ENCODE data around the gene XBP1.
A peak's percentile ranks its signal among the peaks of the same experiment; 100 is the strongest.

DNA sequence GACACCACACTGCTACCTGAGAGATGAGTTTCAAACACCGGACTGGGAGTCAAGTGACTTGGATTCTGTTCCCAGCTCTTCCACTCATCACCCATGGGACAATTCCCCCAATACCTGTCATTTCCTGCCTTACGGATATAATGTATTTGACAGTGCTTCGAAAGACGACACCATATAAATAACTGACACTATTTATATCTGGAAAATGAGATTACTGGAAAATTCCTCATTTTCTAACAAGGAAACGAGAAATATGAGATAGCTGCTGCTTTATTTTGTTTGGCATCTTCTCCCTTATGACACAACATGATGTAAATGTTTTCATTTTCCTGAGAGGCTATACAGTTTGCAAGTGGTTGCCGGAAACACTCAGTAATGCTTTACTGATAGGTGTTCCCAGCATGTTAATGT lies 49.9 kb downstream of the XBP1 start:
- TF ChIP-seq GATA2 (IDR thresholded peaks at IDR 0.05; ENCODE audit: insufficient read depth, insufficient read length, low read depth, low read length) (peak; percentile 78), EZH2 (IDR thresholded peaks at IDR 0.05; ENCODE audit: borderline replicate concordance, low read depth, low read length, severe bottlenecking) (no peak), FOS (IDR thresholded peaks at IDR 0.05; ENCODE audit: borderline replicate concordance, insufficient read depth, low read length) (peak; percentile 50), POLR2A (IDR thresholded peaks at IDR 0.05; ENCODE audit: low read depth, low read length) (no peak)
- TF ChIP-seq, protein P1, sequence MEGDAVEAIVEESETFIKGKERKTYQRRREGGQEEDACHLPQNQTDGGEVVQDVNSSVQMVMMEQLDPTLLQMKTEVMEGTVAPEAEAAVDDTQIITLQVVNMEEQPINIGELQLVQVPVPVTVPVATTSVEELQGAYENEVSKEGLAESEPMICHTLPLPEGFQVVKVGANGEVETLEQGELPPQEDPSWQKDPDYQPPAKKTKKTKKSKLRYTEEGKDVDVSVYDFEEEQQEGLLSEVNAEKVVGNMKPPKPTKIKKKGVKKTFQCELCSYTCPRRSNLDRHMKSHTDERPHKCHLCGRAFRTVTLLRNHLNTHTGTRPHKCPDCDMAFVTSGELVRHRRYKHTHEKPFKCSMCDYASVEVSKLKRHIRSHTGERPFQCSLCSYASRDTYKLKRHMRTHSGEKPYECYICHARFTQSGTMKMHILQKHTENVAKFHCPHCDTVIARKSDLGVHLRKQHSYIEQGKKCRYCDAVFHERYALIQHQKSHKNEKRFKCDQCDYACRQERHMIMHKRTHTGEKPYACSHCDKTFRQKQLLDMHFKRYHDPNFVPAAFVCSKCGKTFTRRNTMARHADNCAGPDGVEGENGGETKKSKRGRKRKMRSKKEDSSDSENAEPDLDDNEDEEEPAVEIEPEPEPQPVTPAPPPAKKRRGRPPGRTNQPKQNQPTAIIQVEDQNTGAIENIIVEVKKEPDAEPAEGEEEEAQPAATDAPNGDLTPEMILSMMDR (IDR thresholded peaks at IDR 0.05; ENCODE audit: extremely low read depth in 1 of 2, insufficient read depth in 1 of 2, low read depth in 1 of 2, low read length in 2 of 2): no peak
- TF ChIP-seq, protein P2, sequence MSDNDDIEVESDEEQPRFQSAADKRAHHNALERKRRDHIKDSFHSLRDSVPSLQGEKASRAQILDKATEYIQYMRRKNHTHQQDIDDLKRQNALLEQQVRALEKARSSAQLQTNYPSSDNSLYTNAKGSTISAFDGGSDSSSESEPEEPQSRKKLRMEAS (IDR thresholded peaks at IDR 0.05; ENCODE audit: insufficient read depth, insufficient read length): no peak

Data from endothelial cell of umbilical vein (primary cell).